ENCODE measurements around the gene RETNLB.

DNA sequence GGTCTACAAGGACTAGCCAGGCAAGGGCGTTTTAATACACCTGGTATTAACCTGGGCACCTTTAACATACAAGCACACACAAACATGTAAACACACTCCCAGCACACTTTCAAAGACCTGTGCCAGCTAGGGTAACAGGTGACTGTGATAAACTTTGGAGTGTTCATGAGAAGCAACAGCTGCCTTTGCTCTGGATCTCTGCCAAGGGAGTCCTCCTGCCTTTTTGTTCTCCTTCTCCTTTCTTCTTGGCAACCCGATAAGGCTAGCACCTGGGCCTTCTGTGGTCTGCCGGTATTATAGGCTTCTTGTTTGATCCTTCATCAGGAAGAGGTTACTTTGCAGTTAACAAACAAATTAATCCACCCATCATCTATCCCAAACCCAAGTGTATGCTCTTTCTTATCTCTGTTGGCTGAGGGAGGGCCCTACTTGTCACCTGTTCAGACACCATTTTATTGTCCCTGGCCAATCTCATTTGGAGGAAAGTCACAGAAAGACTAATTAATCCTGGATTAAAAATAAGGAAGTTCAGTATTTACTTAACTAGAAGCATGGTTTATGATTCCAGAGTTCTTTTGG is at the start of gene RETNLB:
- TF ChIP-seq POLR2A (IDR thresholded peaks at IDR 0.05) = no peak
- TF ChIP-seq, protein P1, sequence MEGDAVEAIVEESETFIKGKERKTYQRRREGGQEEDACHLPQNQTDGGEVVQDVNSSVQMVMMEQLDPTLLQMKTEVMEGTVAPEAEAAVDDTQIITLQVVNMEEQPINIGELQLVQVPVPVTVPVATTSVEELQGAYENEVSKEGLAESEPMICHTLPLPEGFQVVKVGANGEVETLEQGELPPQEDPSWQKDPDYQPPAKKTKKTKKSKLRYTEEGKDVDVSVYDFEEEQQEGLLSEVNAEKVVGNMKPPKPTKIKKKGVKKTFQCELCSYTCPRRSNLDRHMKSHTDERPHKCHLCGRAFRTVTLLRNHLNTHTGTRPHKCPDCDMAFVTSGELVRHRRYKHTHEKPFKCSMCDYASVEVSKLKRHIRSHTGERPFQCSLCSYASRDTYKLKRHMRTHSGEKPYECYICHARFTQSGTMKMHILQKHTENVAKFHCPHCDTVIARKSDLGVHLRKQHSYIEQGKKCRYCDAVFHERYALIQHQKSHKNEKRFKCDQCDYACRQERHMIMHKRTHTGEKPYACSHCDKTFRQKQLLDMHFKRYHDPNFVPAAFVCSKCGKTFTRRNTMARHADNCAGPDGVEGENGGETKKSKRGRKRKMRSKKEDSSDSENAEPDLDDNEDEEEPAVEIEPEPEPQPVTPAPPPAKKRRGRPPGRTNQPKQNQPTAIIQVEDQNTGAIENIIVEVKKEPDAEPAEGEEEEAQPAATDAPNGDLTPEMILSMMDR (IDR thresholded peaks at IDR 0.05) = no peak
